Effector CD8-positive, alpha-beta T cell (primary cell): Measurements from ENCODE around the gene SCAND1.

Experiments
- DNase-seq: peaks from one replicate; lab custom pipeline; 2025; lab: John Stamatoyannopoulos, UW

Gene SCAND1

GRCh38 chr20:35907017-35907701, 47.1 kb downstream of the SCAND1 start:
- DNase-seq, result no peak

DNA sequence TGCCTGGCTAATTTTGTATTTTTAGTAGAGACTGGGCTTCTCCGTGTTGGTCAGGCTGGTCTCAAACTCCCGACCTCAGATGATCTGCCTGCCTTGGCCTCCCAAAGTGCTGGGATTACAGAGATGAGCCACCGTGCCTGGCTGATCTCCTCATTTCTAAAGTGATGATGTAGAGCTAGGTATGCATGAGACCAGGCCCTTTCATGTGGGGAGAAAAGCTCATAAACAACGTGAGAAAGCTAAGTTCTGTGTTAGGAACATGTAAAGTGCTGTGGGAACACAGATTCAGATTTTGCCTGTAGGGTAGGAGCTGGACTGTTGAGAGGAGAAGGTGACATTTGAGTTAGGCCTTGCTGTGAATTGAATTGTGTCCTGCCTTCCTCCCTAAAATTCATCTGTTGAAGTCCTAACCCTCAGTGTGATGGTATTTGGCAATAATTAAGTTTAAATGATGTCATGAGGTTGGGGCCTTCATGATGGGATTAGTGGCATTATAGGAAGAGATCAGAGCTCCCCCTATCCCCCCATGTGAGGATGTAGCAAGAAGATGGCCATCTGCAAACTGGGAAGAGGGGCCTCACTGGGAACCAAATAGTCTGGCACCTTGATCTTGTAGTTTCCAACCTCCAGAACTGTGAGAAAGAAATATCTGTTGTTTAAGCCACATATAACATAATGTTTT, 49.2 kb downstream of the SCAND1 start:
- no peak for DNase-seq

DNA sequence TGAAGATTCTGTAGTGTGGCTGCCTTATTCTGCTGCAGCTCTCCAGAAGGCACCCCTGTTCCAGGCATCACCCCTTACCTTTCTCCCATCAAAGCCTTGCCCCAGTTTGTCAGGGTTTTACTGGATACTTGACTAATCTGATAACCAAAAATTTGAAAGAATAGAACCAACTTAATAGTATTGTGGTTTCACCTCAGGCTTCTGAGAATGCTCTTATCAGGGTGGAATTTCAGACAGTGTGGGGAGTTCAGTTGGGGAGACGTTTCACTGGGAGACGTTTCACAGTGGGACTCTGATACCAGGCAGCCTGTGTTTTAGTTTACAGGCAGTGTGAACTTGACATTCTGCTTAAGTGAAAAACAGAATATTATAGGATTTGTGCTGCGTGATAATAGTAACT, 50.5 kb downstream of the SCAND1 start:
- no peak for DNase-seq
